Measurements from ENCODE around the gene IRF9.
A peak's percentile ranks its signal among the peaks of the same experiment; 100 is the strongest.

IRF9 gene

GRCh38 chr14:24131549-24131966 is 29.5 kb upstream of the IRF9 start:
- no peak for DNase-seq (ENCODE audit: low read depth in 2 of 2)

GRCh38 chr14:24132061-24132685 is 28.9 kb upstream of the IRF9 start:
- DNase-seq (ENCODE audit: low read depth in 2 of 2) = no peak

- DNase-seq (ENCODE audit: low read depth in 2 of 2) = no peak
These were observed 28.1 kb upstream of the IRF9 start for GRCh38 chr14:24132976-24133375.

- DNase-seq (ENCODE audit: low read depth in 2 of 2) = no peak
These were observed 27.3 kb upstream of the IRF9 start for GRCh38 chr14:24133735-24134134.

GRCh38 chr14:24135584-24135833 is 25.6 kb upstream of the IRF9 start:
- DNase-seq (ENCODE audit: low read depth in 2 of 2) = no peak

- peak; percentile 89 to 92 for DNase-seq (ENCODE audit: low read depth in 2 of 2)
These were observed 25.0 kb upstream of the IRF9 start, which contains the start of gene PSME1 for GRCh38 chr14:24135834-24136683. TSS of gene PSME1 (plus strand) at chr14:24136194. CDS start at chr14:24136263, 69 bp downstream.

GRCh38 chr14:24136684-24137528 is 24.2 kb upstream of the IRF9 start:
- no peak for DNase-seq (ENCODE audit: low read depth in 2 of 2)

- DNase-seq (ENCODE audit: low read depth in 2 of 2) = no peak
These were observed 23.3 kb upstream of the IRF9 start for GRCh38 chr14:24137529-24138395.

GRCh38 chr14:24138396-24139271 is 22.4 kb upstream of the IRF9 start:
- DNase-seq (ENCODE audit: low read depth in 2 of 2) = no peak

- no peak for DNase-seq (ENCODE audit: low read depth in 2 of 2)
These were observed 21.7 kb upstream of the IRF9 start for GRCh38 chr14:24139272-24139934.

- peak; percentile 98 to 99 for DNase-seq (ENCODE audit: low read depth in 2 of 2)
These were observed 19.8 kb upstream of the IRF9 start, which contains the start of gene EMC9 for GRCh38 chr14:24141097-24141880. TSS of gene EMC9 (minus strand) at chr14:24141591. CDS start at chr14:24141304, 287 bp downstream.

GRCh38 chr14:24143511-24143910 is 17.6 kb upstream of the IRF9 start:
- no peak for DNase-seq (ENCODE audit: low read depth in 2 of 2)

- DNase-seq (ENCODE audit: low read depth in 2 of 2) = no peak
These were observed 16.6 kb upstream of the IRF9 start for GRCh38 chr14:24144451-24144850.

- DNase-seq (ENCODE audit: low read depth in 2 of 2) = no peak
These were observed 15.8 kb upstream of the IRF9 start for GRCh38 chr14:24145219-24145618.

GRCh38 chr14:24145690-24146452 is 15.2 kb upstream of the IRF9 start:
- no peak for DNase-seq (ENCODE audit: low read depth in 2 of 2)

- peak; percentile 55 to 69 for DNase-seq (ENCODE audit: low read depth in 2 of 2)
These were observed 14.6 kb upstream of the IRF9 start, which contains the start of gene PSME2 for GRCh38 chr14:24146453-24146977. TSS of gene PSME2 (minus strand) at chr14:24146610. CDS start at chr14:24146581, 29 bp downstream.

GRCh38 chr14:24146978-24147760 is 13.9 kb upstream of the IRF9 start, which contains the start of gene RNF31:
TSS of gene RNF31 (plus strand) at chr14:24147498. CDS start at chr14:24147699, 201 bp downstream.
- peak; percentile 85 to 96 for DNase-seq (ENCODE audit: low read depth in 2 of 2)
